NCI-H774 (cell line): Measurements from ENCODE around the gene YWHAB.

Source experiments
- DNase-seq: peaks from one replicate; lab custom pipeline; 2025; lab: John Stamatoyannopoulos, UW

Gene YWHAB

GRCh38 chr20:44955270-44955669 is 69.8 kb downstream of the YWHAB start:
- no peak for DNase-seq

- no peak for DNase-seq
Observed at GRCh38 chr20:44956410-44956809, 70.9 kb downstream of the YWHAB start.
